Mesothelial cell of epicardium (in vitro differentiated cells): Measurements from ENCODE around the gene STBD1. TPM values are rescaled to one million over a fixed set of nuclear protein-coding genes. Genes with fewer than 3 reads are reported as not detected.

ENCODE experiments used
- DNase-seq, 2 experiments: peaks; one replicate each; pipeline ENCODE4 v3.0.0; 2021; ENCODE audit warnings: low spot score in 2 of 2; ENCODE audit not compliant: unreplicated experiment in 2 of 2
- H3K27ac Mint-ChIP-seq: 2 replicates; pipeline ENCODE4 v1.8.0; 2021; ENCODE audit warnings: mixed read lengths
- H3K27me3 Mint-ChIP-seq: 2 replicates; pipeline ENCODE4 v1.8.0; 2021; ENCODE audit warnings: low read depth, mixed read lengths
- H3K36me3 Mint-ChIP-seq: 2 replicates; pipeline ENCODE4 v1.8.0; 2021; ENCODE audit warnings: mixed read lengths
- H3K4me1 Mint-ChIP-seq: 2 replicates; pipeline ENCODE4 v1.8.0; 2021; ENCODE audit warnings: mixed read lengths
- H3K4me3 Mint-ChIP-seq: 2 replicates; pipeline ENCODE4 v1.8.0; 2021; ENCODE audit warnings: mild to moderate bottlenecking, moderate library complexity, mixed read lengths
- H3K9me3 Mint-ChIP-seq: 2 replicates; pipeline ENCODE4 v1.8.0; 2021; ENCODE audit warnings: mixed read lengths
- CTCF ChIP-seq: fragments of 200-600 bp; sonication (generic); IDR thresholded peaks from one replicate; pipeline ENCODE4 v1.5.0; 2021; ENCODE audit warnings: antibody characterized with exemption; ENCODE audit not compliant: unreplicated experiment
- total RNA-seq: library from RNA; stranded (reverse); gene quantifications from 3 replicates; pipeline ENCODE4 v1.2.1, GENCODE V29; 2021

Gene STBD1
- total RNA-seq, 1 donor from 2014 or later: 2.2 TPM

DNA sequence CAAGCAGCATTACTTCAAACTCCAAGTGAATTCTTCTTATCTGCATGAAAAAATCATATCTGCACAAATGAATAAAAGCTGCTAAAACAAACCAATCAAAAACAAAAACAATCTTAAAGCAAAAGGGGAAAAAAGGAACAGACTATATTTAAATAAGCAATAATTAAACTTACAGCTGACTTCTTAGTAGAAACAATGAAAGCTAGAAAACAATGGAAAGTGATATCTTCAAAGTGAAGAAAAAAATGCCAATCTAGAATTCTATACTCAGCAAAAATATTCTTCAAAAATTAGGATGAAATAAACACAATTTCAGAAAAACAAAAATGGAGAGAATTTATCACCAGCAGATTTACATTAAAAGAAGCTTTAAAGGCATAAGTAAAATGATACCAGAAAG lies 20.0 kb downstream of the STBD1 start:
- Mint-ChIP-seq H3K9me3 (peaks cover 41% of the 10 kb centered on the region), H3K27me3 (peaks cover 3% of the 10 kb centered on the region), H3K27ac (no peak overlapping the region), H3K4me3 (no peak overlapping the region), H3K36me3 (peaks cover 10% of the 10 kb centered on the region), H3K4me1 (no peaks in the 10 kb centered on the region)
- no peak for TF ChIP-seq CTCF
- DNase-seq: no peak

- H3K9me3 Mint-ChIP-seq: no peaks in the 10 kb centered on the region
- H3K4me1 Mint-ChIP-seq: no peaks in the 10 kb centered on the region
- no peak overlapping the region for H3K4me3 Mint-ChIP-seq
- no peak for TF ChIP-seq CTCF
- H3K27me3 Mint-ChIP-seq: peaks cover 19% of the 10 kb centered on the region
- no peak overlapping the region for H3K27ac Mint-ChIP-seq
- no peaks in the 10 kb centered on the region for H3K36me3 Mint-ChIP-seq
- no peak for DNase-seq
Measured at GRCh38 chr4:76334885-76335284, 28.4 kb downstream of the STBD1 start.

GRCh38 chr4:76339364-76339763 lies 32.8 kb downstream of the STBD1 start:
- H3K36me3 Mint-ChIP-seq: no peaks in the 10 kb centered on the region
- DNase-seq: no peak
- H3K9me3 Mint-ChIP-seq: no peaks in the 10 kb centered on the region
- H3K4me3 Mint-ChIP-seq: no peak overlapping the region
- peaks cover 2% of the 10 kb centered on the region for H3K4me1 Mint-ChIP-seq
- H3K27me3 Mint-ChIP-seq: peaks cover 9% of the 10 kb centered on the region
- H3K27ac Mint-ChIP-seq: no peak overlapping the region
- TF ChIP-seq CTCF: no peak

DNA sequence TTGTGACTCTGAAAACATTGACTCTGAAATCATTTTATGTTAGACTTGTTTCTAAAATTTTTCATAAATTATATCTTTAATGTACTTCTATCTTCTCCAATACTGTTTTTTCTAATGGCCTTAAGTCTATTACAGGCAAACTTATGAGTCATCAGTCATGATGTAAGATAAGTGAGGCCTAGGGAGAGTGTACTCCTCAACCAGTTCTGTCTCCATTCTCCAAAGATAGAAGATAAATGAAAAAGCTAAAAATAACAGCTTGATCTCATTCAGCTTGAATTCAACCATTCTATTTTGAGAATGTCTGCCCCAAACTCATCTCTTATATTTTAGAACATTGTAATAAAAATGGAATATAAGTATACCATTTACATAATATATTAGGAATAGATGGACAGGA lies 34.5 kb downstream of the STBD1 start:
- H3K27me3 Mint-ChIP-seq: peaks cover 5% of the 10 kb centered on the region
- DNase-seq: no peak
- H3K36me3 Mint-ChIP-seq: no peaks in the 10 kb centered on the region
- no peak overlapping the region for H3K27ac Mint-ChIP-seq
- peaks cover 6% of the 10 kb centered on the region for H3K9me3 Mint-ChIP-seq
- no peak overlapping the region for H3K4me3 Mint-ChIP-seq
- TF ChIP-seq CTCF: no peak
- peaks cover 2% of the 10 kb centered on the region for H3K4me1 Mint-ChIP-seq

DNA sequence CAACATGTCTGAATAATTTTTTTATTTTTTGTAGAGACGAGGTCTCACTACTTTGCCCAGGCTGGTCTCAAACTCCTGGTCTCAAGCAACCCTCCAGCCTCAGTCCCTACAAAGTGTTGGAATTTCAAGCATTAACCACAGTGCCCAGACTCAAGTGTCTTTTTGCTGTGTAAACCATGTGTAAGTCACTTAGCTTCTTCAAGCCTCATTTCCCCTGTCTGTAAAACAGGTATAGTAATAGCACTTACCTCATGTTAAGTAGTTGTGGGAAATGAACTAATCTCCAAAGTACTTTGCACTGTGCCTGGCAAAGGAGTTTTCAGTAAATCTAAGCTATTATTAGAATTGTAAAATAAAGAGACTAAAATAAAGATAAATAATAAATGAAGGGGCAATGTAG lies 35.7 kb downstream of the STBD1 start:
- H3K36me3 Mint-ChIP-seq: no peaks in the 10 kb centered on the region
- no peak overlapping the region for H3K27ac Mint-ChIP-seq
- H3K4me1 Mint-ChIP-seq: peaks cover 2% of the 10 kb centered on the region
- no peak for TF ChIP-seq CTCF
- peaks cover 14% of the 10 kb centered on the region for H3K9me3 Mint-ChIP-seq
- peaks cover 5% of the 10 kb centered on the region for H3K27me3 Mint-ChIP-seq
- no peak overlapping the region for H3K4me3 Mint-ChIP-seq
- no peak for DNase-seq

GRCh38 chr4:76342803-76343202 lies 36.3 kb downstream of the STBD1 start:
- DNase-seq: no peak
- TF ChIP-seq CTCF: no peak
- no peak overlapping the region for H3K27ac Mint-ChIP-seq
- H3K36me3 Mint-ChIP-seq: no peaks in the 10 kb centered on the region
- H3K9me3 Mint-ChIP-seq: peaks cover 17% of the 10 kb centered on the region
- H3K4me3 Mint-ChIP-seq: no peak overlapping the region
- peaks cover 5% of the 10 kb centered on the region for H3K27me3 Mint-ChIP-seq
- H3K4me1 Mint-ChIP-seq: peaks cover 2% of the 10 kb centered on the region
